LNCaP clone FGC (cell line): ENCODE measurements around the gene IFNA13.

Source experiments
- DNase-seq: peaks from one replicate; pipeline ENCODE4 v3.0.0-alpha.2; 2011; ENCODE audit warnings: low read depth
- H3K4me3 ChIP-seq: 2 replicates; pipeline ENCODE4 v1.5.1; 2011; ENCODE audit warnings: mild to moderate bottlenecking, low read depth, low read length, control low read depth
- CTCF ChIP-seq: IDR thresholded peaks from 2 replicates; pipeline ENCODE4 v1.5.1; 2012; ENCODE audit warnings: mild to moderate bottlenecking; ENCODE audit not compliant: control insufficient read depth, insufficient read depth; ENCODE audit errors: extremely low read depth

Gene IFNA13

GRCh38 chr9:21367957-21368356 is at the start of gene IFNA13:
Gene IFNA13 (minus strand): TSS chr9:21368057. CDS start chr9:21368010, 47 bp downstream.
- DNase-seq, result no peak
- H3K4me3 ChIP-seq, result no peak within 1 kb of the TSS

GRCh38 chr9:21415493-21416267 is 47.8 kb upstream of the IFNA13 start:
- no peak for TF ChIP-seq CTCF
- H3K4me3 ChIP-seq, result no peak overlapping the region
- peak; percentile 93 for DNase-seq

More at GRCh38 chr9:21367957-21368356, at the start of gene IFNA13:
- no peak for TF ChIP-seq CTCF

GRCh38 chr9:21414220-21414940 is 46.5 kb upstream of the IFNA13 start:
- no peak for DNase-seq
- no peak for TF ChIP-seq CTCF

GRCh38 chr9:21413624-21414023 is 45.8 kb upstream of the IFNA13 start:
- TF ChIP-seq CTCF, result peak; percentile 35
- no peak overlapping the region for H3K4me3 ChIP-seq
- DNase-seq, result no peak

More at GRCh38 chr9:21414220-21414940, 46.5 kb upstream of the IFNA13 start:
- no peak overlapping the region for H3K4me3 ChIP-seq

GRCh38 chr9:21413151-21413550 is 45.3 kb upstream of the IFNA13 start:
- DNase-seq, result no peak
- TF ChIP-seq CTCF, result no peak
- no peak overlapping the region for H3K4me3 ChIP-seq

- no peak for DNase-seq
- TF ChIP-seq CTCF, result no peak
- no peak overlapping the region for H3K4me3 ChIP-seq
These were observed 44.2 kb upstream of the IFNA13 start for GRCh38 chr9:21412107-21412506.
